A673 (cell line): ENCODE measurements around the gene DDR2.

Experiments used
- EZH2 ChIP-seq: fragments of 200-600 bp; sonication (generic); IDR thresholded peaks from 2 replicates; pipeline ENCODE4 v1.6.1; 2017; ENCODE audit warnings: borderline replicate concordance, low read depth, mild to moderate bottlenecking, mixed read lengths, antibody characterized with exemption, low read length; ENCODE audit not compliant: poor library complexity, severe bottlenecking
- TF ChIP-seq, protein P1 (sequence below): fragments of 300-800, 200-600 bp; sonication (generic); conservative IDR thresholded peaks from 2 replicates; pipeline ENCODE4 v1.5.1; 2017; ENCODE audit warnings: low read depth, mild to moderate bottlenecking, antibody characterized with exemption, low read length, moderate library complexity, mixed read lengths

DNA sequence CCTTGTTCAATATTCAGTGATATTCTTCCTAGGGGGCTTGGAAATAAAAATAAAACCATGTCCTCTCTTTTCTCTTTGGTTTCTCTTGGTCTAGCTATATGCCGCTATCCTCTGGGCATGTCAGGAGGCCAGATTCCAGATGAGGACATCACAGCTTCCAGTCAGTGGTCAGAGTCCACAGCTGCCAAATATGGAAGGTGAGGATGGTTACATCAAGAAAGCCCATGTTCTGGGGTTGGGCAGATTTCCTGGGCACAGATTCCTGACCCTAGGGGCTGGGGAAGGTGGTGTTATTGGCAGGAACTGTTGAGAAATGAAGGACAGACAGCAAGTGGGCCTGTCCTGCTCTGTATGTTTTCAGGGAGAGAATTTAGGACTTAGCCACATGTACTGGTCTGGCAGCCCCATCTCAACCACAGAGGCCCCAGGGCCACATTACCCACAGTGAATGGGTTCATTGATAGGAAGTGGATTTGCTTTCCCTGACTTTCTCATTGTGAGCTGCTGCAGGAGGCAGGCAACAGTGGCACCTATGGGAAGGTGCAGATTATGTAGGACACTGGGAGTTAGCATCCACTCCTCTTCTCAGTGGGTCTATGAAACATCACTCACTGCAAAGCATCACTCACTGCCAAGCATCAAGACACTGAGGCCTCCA lies 120.9 kb downstream of the DDR2 start:
- TF ChIP-seq, protein P1, sequence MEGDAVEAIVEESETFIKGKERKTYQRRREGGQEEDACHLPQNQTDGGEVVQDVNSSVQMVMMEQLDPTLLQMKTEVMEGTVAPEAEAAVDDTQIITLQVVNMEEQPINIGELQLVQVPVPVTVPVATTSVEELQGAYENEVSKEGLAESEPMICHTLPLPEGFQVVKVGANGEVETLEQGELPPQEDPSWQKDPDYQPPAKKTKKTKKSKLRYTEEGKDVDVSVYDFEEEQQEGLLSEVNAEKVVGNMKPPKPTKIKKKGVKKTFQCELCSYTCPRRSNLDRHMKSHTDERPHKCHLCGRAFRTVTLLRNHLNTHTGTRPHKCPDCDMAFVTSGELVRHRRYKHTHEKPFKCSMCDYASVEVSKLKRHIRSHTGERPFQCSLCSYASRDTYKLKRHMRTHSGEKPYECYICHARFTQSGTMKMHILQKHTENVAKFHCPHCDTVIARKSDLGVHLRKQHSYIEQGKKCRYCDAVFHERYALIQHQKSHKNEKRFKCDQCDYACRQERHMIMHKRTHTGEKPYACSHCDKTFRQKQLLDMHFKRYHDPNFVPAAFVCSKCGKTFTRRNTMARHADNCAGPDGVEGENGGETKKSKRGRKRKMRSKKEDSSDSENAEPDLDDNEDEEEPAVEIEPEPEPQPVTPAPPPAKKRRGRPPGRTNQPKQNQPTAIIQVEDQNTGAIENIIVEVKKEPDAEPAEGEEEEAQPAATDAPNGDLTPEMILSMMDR: no peak
- TF ChIP-seq EZH2: no peak
